Measurements from ENCODE around the gene HIBADH.

- TF ChIP-seq GATA2 (IDR thresholded peaks at IDR 0.05; ENCODE audit: low read depth, low read length), result no peak
- no peak for TF ChIP-seq GATA3 (IDR thresholded peaks at IDR 0.05; ENCODE audit: low read depth, low read length)
Observed at GRCh38 chr7:27703181-27703580, 40.5 kb upstream of the HIBADH start.
